ENCODE measurements around the gene RPS6KL1. TPM values are rescaled to one million over a fixed set of nuclear protein-coding genes. Genes with fewer than 3 reads are reported as not detected.

Gene RPS6KL1
- total RNA-seq, 3 donors from 2014 or later: 7.7 to 12.7 (median 11.5) TPM

DNA sequence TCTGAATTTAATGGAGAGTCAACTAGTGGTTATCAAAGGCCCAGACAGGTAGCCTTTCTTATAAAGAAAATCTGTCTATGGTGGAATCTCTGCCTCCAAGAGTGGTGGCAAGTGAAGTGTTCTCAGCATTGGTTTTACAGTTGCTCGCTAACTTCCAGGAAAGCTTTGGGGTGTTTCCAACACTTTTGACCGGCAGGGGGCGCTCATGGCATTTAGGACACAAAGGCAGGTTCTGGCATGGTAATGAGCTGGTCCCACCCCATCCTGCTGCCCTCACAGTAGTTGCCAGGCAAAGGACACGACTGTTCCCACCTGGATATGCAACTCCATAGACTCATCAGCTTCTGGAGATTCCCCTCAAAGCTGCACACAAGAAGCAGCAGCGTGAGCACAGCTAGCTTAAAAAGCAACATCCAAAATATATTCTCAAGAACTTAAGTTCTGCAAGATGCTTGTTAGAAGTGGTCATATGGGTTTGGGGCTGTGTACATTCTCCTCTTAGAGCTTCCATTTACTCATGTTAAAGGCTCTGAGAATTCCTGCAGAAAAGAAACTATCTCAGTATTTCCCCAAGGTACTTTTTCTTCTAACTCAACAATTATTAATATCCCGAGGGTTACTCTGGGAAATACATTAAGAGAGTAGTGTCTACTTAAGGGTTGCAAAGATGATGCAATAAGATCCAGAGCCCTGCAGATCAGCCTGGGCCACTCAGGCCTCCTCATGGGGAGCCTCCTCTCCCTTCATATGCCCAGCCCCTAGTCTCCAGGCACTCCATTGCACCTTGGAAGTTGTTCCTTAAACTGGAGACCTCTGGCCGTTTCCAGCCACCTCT lies 61.9 kb downstream of the RPS6KL1 start:
- DNase-seq (peak; percentile 87 to 99 (median 94)), ATAC-seq (peak; percentile 95)
- TF ChIP-seq, protein P1, sequence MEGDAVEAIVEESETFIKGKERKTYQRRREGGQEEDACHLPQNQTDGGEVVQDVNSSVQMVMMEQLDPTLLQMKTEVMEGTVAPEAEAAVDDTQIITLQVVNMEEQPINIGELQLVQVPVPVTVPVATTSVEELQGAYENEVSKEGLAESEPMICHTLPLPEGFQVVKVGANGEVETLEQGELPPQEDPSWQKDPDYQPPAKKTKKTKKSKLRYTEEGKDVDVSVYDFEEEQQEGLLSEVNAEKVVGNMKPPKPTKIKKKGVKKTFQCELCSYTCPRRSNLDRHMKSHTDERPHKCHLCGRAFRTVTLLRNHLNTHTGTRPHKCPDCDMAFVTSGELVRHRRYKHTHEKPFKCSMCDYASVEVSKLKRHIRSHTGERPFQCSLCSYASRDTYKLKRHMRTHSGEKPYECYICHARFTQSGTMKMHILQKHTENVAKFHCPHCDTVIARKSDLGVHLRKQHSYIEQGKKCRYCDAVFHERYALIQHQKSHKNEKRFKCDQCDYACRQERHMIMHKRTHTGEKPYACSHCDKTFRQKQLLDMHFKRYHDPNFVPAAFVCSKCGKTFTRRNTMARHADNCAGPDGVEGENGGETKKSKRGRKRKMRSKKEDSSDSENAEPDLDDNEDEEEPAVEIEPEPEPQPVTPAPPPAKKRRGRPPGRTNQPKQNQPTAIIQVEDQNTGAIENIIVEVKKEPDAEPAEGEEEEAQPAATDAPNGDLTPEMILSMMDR (IDR thresholded peaks at IDR 0.05): peak; percentile 76
- Histone ChIP-seq H3K36me3 (ENCODE audit: low read depth) (no peaks in the 10 kb centered on the region), H3K4me3 (no peak overlapping the region), H3K4me1 (ENCODE audit: low read depth) (peaks cover 4% of the 10 kb centered on the region), H3K9me3 (no peaks in the 10 kb centered on the region)
- intact Hi-C loops (cut with DNase I, micrococcal nuclease): loop anchor here in 1 of 2 donors (5.0 kb wide), 1 partner anchor 46 kb away; no protein-coding TSS in a partner anchor

GRCh38 chr14:74859757-74860552 lies 63.1 kb downstream of the RPS6KL1 start:
- ATAC-seq (no peak), DNase-seq (no peak)
- peaks cover 4% of the 10 kb centered on the region for H3K4me1 ChIP-seq (ENCODE audit: low read depth)
- H3K9me3 ChIP-seq: no peaks in the 10 kb centered on the region
- intact Hi-C loops (cut with DNase I, micrococcal nuclease): loop anchor here (5.0 kb wide), 2 partner anchors 42 to 47 kb away; no protein-coding TSS in a partner anchor
- TF ChIP-seq, protein P1 (IDR thresholded peaks at IDR 0.05): no peak
- H3K4me3 ChIP-seq: no peak overlapping the region
- H3K36me3 ChIP-seq (ENCODE audit: low read depth): no peaks in the 10 kb centered on the region

- H3K4me1 ChIP-seq (ENCODE audit: low read depth): peaks cover 11% of the 10 kb centered on the region
- intact Hi-C loops (cut with DNase I, micrococcal nuclease): loop anchor here in 1 of 2 donors (5.0 kb wide), 1 partner anchor 44 kb away; no protein-coding TSS in a partner anchor
- ATAC-seq (no peak), DNase-seq (no peak)
- H3K36me3 ChIP-seq (ENCODE audit: low read depth): no peaks in the 10 kb centered on the region
- TF ChIP-seq, protein P1 (IDR thresholded peaks at IDR 0.05): no peak
- H3K9me3 ChIP-seq: no peaks in the 10 kb centered on the region
- no peak overlapping the region for H3K4me3 ChIP-seq
These were observed 65.0 kb downstream of the RPS6KL1 start for GRCh38 chr14:74858022-74858421.

GRCh38 chr14:74856366-74856765 lies 66.7 kb downstream of the RPS6KL1 start:
- no peak overlapping the region for H3K4me3 ChIP-seq

GRCh38 chr14:74855945-74856344 lies 67.1 kb downstream of the RPS6KL1 start:
- Histone ChIP-seq H3K4me3 (no peak overlapping the region), H3K36me3 (ENCODE audit: low read depth) (no peaks in the 10 kb centered on the region), H3K4me1 (ENCODE audit: low read depth) (peaks cover 11% of the 10 kb centered on the region), H3K9me3 (no peaks in the 10 kb centered on the region)
- intact Hi-C loops (cut with DNase I, micrococcal nuclease): loop anchor here in 1 of 2 donors (5.0 kb wide), 1 partner anchor 46 kb away; no protein-coding TSS in a partner anchor
- DNase-seq (no peak), ATAC-seq (no peak)
- TF ChIP-seq, protein P1 (IDR thresholded peaks at IDR 0.05): no peak

More at GRCh38 chr14:74856366-74856765, 66.7 kb downstream of the RPS6KL1 start:
- intact Hi-C loops (cut with DNase I, micrococcal nuclease): loop anchor here in 1 of 2 donors (5.0 kb wide), 1 partner anchor 46 kb away; no protein-coding TSS in a partner anchor
- Histone ChIP-seq H3K9me3 (no peaks in the 10 kb centered on the region), H3K4me1 (ENCODE audit: low read depth) (peaks cover 11% of the 10 kb centered on the region), H3K36me3 (ENCODE audit: low read depth) (no peaks in the 10 kb centered on the region)
- ATAC-seq (no peak), DNase-seq (no peak)
- TF ChIP-seq, protein P1 (IDR thresholded peaks at IDR 0.05): no peak
